Measurements from ENCODE around the gene CDK16.

- no peak for TF ChIP-seq CTCF (IDR thresholded peaks at IDR 0.05)
- TF ChIP-seq POLR2A (IDR thresholded peaks at IDR 0.05): no peak
These were observed 26.6 kb upstream of the CDK16 start for GRCh38 chrX:47191806-47192401.
